DND-41 (cell line): ENCODE data around the gene DNAJC2.

Source experiments
- ATAC-seq: fragments of 200-7000 bp; cut with Tn5 transposase; 3 replicates; pipeline ENCODE4 v1.9.1; 2021; ENCODE audit warnings: low read depth; ENCODE audit not compliant: insufficient read depth
- DNase-seq: peaks from one replicate; pipeline ENCODE4 v3.0.0-alpha.2; 2020
- H2AFZ ChIP-seq: 2 replicates; pipeline ENCODE4 v1.6.0; 2012; ENCODE audit warnings: low read depth, low read length
- H3K27ac ChIP-seq: 2 replicates; pipeline ENCODE4 v1.5.1; 2012; ENCODE audit warnings: low read length, inconsistent platforms
- H3K27me3 ChIP-seq: fragments of 200-600 bp; sonication (generic); 2 replicates; pipeline ENCODE4 v1.6.0; 2012; ENCODE audit warnings: low read length, mild to moderate bottlenecking, inconsistent platforms; ENCODE audit not compliant: insufficient read depth, poor library complexity
- H3K36me3 ChIP-seq: 2 replicates; pipeline ENCODE4 v1.5.1; 2012; ENCODE audit warnings: low read length, inconsistent platforms; ENCODE audit not compliant: insufficient read depth
- H3K4me1 ChIP-seq: 2 replicates; pipeline ENCODE4 v1.5.1; 2012; ENCODE audit warnings: mild to moderate bottlenecking, low read length; ENCODE audit not compliant: insufficient read depth
- H3K4me2 ChIP-seq: 2 replicates; pipeline ENCODE4 v1.6.0; 2012; ENCODE audit warnings: mild to moderate bottlenecking, moderate library complexity, low read length, inconsistent platforms; ENCODE audit not compliant: insufficient read depth
- H3K4me3 ChIP-seq, 2 experiments: fragments of 200-600 bp in 1 of 2; shearing (Covaris generic) in 1 of 2; 2 replicates each; pipeline ENCODE4 v1.5.1; 2012 to 2016; ENCODE audit warnings: inconsistent platforms in 2 of 2, low read length in 2 of 2, mild to moderate bottlenecking in 2 of 2, low read depth in 1 of 2, moderate library complexity in 1 of 2
- H3K79me2 ChIP-seq: 2 replicates; pipeline ENCODE4 v1.6.0; 2012; ENCODE audit warnings: low read length, inconsistent platforms; ENCODE audit not compliant: insufficient read depth
- H3K9ac ChIP-seq: 2 replicates; pipeline ENCODE4 v1.6.0; 2012; ENCODE audit warnings: low read depth, mild to moderate bottlenecking, inconsistent platforms, low read length, moderate library complexity
- H3K9me3 ChIP-seq: 2 replicates; pipeline ENCODE4 v1.5.1; 2012; ENCODE audit warnings: low read length, moderate library complexity, mild to moderate bottlenecking, inconsistent platforms; ENCODE audit not compliant: insufficient read depth, severe bottlenecking
- H4K20me1 ChIP-seq: 2 replicates; pipeline ENCODE4 v1.6.0; 2012; ENCODE audit warnings: low read length; ENCODE audit not compliant: insufficient read depth
- EZH2 ChIP-seq: IDR thresholded peaks from 3 replicates; pipeline ENCODE4 v1.6.1; 2012; ENCODE audit warnings: borderline replicate concordance, low read depth, mild to moderate bottlenecking, moderate library complexity, low read length, inconsistent platforms; ENCODE audit not compliant: severe bottlenecking
- TF ChIP-seq, protein P1 (sequence below): IDR thresholded peaks from 2 replicates; pipeline ENCODE4 v1.5.1; 2012; ENCODE audit warnings: borderline replicate concordance, low read length, moderate library complexity, mild to moderate bottlenecking; ENCODE audit not compliant: poor library complexity, severe bottlenecking; ENCODE audit errors: extremely low read depth

DNAJC2 gene

DNA sequence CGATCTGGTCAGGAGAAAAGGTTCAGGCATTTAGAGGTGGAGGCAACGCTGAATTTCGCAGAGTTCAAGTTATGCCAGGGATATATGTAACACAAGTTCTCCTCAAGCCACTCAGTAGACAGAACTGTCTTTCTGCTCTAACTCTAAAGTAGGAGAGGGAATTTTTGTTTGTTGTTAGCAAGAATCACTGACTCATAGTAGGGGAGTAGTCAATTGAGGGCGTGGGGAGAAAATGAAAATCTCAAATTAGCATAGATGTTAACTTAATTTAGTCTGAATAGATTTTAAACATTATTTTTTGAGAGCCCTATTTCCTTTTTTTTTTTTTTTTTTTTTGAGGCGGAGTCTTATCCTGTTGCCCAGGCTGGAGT, 37.5 kb upstream of the DNAJC2 start:
- Histone ChIP-seq H3K9me3 (no peaks in the 10 kb centered on the region), H3K4me2 (no peak overlapping the region), H3K4me3 (no peak overlapping the region), H3K27ac (no peak overlapping the region), H3K9ac (no peak overlapping the region), H2AFZ (no peak overlapping the region), H3K36me3 (no peaks in the 10 kb centered on the region), H4K20me1 (no peaks in the 10 kb centered on the region), H3K4me1 (no peaks in the 10 kb centered on the region), H3K79me2 (no peaks in the 10 kb centered on the region), H3K27me3 (peaks cover 12% of the 10 kb centered on the region)
- TF ChIP-seq EZH2 = no peak
- ATAC-seq (no peak), DNase-seq (no peak)

- Histone ChIP-seq H3K9ac (no peak overlapping the region), H4K20me1 (no peaks in the 10 kb centered on the region), H3K27me3 (peaks cover 12% of the 10 kb centered on the region), H3K4me3 (no peak overlapping the region), H3K79me2 (no peaks in the 10 kb centered on the region), H3K4me1 (no peaks in the 10 kb centered on the region), H3K27ac (no peak overlapping the region), H3K4me2 (no peak overlapping the region), H3K36me3 (no peaks in the 10 kb centered on the region), H2AFZ (no peak overlapping the region), H3K9me3 (no peaks in the 10 kb centered on the region)
- no peak for TF ChIP-seq EZH2
- TF ChIP-seq, protein P1, sequence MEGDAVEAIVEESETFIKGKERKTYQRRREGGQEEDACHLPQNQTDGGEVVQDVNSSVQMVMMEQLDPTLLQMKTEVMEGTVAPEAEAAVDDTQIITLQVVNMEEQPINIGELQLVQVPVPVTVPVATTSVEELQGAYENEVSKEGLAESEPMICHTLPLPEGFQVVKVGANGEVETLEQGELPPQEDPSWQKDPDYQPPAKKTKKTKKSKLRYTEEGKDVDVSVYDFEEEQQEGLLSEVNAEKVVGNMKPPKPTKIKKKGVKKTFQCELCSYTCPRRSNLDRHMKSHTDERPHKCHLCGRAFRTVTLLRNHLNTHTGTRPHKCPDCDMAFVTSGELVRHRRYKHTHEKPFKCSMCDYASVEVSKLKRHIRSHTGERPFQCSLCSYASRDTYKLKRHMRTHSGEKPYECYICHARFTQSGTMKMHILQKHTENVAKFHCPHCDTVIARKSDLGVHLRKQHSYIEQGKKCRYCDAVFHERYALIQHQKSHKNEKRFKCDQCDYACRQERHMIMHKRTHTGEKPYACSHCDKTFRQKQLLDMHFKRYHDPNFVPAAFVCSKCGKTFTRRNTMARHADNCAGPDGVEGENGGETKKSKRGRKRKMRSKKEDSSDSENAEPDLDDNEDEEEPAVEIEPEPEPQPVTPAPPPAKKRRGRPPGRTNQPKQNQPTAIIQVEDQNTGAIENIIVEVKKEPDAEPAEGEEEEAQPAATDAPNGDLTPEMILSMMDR = no peak
- no peak for DNase-seq
- no peak for ATAC-seq
Measured at GRCh38 chr7:103381280-103382031, 36.9 kb upstream of the DNAJC2 start.

- Histone ChIP-seq H3K4me2 (no peak overlapping the region), H3K4me1 (no peaks in the 10 kb centered on the region), H3K9me3 (no peaks in the 10 kb centered on the region), H3K9ac (no peak overlapping the region), H3K27ac (no peak overlapping the region), H3K4me3 (no peak overlapping the region), H4K20me1 (no peaks in the 10 kb centered on the region), H3K79me2 (no peaks in the 10 kb centered on the region), H2AFZ (no peak overlapping the region), H3K36me3 (no peaks in the 10 kb centered on the region), H3K27me3 (peaks cover 12% of the 10 kb centered on the region)
- DNase-seq (no peak), ATAC-seq (no peak)
- TF ChIP-seq, protein P1 = no peak
- no peak for TF ChIP-seq EZH2
Measured at GRCh38 chr7:103380395-103381191, 36.0 kb upstream of the DNAJC2 start.
